Omental fat pad (tissue), 4 donors: ENCODE data around the gene BIN1. TPM values are rescaled to one million over a fixed set of nuclear protein-coding genes. Genes with fewer than 3 reads are reported as not detected.

Experiments used
- ATAC-seq: fragments of 150-250 bp; one replicate; pipeline ENCODE4 v1.9.1; 2016; ENCODE audit warnings: mild to moderate bottlenecking, moderate library complexity; ENCODE audit not compliant: low FRiP score
- DNase-seq: peaks from one replicate; pipeline ENCODE4 v3.0.0-alpha.2; 2019; ENCODE audit warnings: low spot score
- total RNA-seq, 4 donors: library from RNA; depleted of rRNA; stranded (reverse); fragments of >200 nt; gene quantifications; one replicate each; pipeline ENCODE4 v1.1.0, GENCODE V29; 2016
- TF ChIP-seq, protein P1 (sequence below), 3 donors: fragments of 450-650 bp; IDR thresholded peaks; one replicate each; pipeline ENCODE4 v1.5.1; 2016 to 2017; ENCODE audit warnings: antibody characterized with exemption in 3 of 3, mild to moderate bottlenecking in 3 of 3, moderate library complexity in 2 of 3

The BIN1 gene
- total RNA-seq, 4 donors from 2014 or later = 64.2 to 78.5 (median 73.2) TPM

DNA sequence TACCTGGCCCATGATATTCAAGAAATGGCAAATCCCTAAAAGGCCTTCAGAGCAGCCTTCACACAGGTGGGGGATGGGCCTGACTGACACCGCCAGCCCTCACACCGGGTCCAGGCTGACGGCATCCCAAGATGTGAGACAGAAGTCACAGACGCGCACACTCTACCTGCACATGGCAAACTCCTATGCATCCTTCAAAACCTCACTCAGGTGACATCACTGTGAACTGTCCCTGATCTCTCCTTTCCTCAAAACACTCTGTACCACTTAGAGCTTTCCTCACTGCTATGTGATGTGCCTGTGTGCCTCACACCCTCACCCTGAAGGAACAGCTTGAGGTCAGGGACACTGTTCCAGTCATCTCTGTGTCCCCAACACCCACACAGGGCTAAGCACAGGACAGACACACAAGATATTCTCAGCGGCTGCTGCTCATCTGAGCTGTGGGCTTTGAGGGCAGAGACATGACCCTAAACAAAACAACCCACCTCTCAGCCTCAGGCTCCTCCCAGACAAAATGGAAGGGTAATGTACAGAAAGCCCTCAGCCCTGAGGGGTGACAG, 27.5 kb downstream of the BIN1 start:
- DNase-seq (no peak), ATAC-seq (no peak)
- TF ChIP-seq, protein P1, sequence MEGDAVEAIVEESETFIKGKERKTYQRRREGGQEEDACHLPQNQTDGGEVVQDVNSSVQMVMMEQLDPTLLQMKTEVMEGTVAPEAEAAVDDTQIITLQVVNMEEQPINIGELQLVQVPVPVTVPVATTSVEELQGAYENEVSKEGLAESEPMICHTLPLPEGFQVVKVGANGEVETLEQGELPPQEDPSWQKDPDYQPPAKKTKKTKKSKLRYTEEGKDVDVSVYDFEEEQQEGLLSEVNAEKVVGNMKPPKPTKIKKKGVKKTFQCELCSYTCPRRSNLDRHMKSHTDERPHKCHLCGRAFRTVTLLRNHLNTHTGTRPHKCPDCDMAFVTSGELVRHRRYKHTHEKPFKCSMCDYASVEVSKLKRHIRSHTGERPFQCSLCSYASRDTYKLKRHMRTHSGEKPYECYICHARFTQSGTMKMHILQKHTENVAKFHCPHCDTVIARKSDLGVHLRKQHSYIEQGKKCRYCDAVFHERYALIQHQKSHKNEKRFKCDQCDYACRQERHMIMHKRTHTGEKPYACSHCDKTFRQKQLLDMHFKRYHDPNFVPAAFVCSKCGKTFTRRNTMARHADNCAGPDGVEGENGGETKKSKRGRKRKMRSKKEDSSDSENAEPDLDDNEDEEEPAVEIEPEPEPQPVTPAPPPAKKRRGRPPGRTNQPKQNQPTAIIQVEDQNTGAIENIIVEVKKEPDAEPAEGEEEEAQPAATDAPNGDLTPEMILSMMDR (IDR thresholded peaks at IDR 0.05) = no peak

DNA sequence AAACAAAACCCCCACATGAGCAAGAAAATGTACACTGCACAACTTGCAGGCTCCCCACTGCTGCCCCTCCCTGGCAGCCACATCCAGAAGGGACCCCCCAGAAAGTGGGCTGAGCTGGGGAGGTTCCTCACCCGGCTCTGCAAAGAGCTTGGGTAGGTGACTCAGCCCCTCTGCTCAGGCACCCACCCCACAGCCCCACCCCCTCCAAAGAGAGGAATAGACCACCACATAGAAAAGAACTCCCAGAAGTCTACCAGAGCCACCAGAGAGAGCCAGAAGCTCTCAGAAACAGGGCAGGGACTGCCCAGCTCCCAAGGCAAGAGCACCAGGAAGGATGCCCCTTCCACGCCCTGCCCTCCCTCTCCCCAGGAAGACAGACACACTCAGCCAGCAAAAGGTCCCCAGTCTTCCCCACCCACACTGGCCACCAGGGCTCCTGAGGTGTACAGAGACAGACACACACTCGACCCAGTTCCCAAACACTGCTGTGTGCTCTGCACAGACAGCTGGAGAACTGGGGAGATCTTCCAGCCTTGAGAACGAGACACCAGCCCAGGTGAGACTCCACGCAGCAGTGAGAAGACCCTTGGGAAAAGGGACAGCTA, 28.2 kb downstream of the BIN1 start:
- TF ChIP-seq, protein P1 (IDR thresholded peaks at IDR 0.05) = no peak
- ATAC-seq = no peak
- no peak for DNase-seq

DNA sequence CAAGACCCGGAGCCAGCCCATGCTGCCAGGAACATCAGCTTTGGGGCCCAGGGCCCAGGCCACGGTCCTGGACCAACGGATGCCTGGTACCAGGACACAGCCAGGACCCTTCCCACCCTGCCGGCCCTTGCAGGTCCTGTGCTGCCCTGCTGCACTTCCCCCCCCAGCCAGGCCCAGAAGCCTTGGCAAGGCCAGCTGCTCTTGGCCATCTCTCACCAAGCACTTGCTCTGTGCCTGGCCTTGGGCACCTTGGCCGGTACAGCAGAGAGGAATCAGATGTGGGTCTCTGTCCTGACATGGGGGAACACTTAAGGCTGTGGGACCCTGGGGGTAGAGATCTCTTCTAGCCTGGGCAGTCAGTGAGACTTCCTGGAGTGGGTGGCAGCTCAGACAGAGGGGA, 28.9 kb downstream of the BIN1 start:
- no peak for DNase-seq
- TF ChIP-seq, protein P1 (IDR thresholded peaks at IDR 0.05) = no peak
- no peak for ATAC-seq

DNA sequence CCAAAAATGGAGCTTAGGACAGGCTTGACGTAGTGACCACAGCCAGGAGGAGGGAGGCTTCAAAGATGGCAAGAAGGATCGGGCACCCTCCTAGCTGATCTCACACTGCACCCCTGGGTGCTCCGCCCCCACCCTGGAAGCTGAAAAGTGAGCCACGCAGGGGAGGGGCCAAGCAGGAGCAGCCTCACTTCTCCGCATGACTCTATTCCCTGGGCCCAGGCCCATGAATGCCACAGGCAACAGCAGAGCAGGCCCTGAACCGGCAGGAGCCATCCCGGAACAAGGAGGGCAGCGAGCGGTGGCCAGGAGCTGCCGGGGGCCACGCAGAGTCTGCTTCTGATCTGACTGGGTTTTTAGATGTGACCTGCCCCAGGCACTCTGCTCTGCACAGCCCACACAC, 30.0 kb downstream of the BIN1 start:
- TF ChIP-seq, protein P1 (IDR thresholded peaks at IDR 0.05) = no peak
- ATAC-seq (no peak), DNase-seq (no peak)

DNA sequence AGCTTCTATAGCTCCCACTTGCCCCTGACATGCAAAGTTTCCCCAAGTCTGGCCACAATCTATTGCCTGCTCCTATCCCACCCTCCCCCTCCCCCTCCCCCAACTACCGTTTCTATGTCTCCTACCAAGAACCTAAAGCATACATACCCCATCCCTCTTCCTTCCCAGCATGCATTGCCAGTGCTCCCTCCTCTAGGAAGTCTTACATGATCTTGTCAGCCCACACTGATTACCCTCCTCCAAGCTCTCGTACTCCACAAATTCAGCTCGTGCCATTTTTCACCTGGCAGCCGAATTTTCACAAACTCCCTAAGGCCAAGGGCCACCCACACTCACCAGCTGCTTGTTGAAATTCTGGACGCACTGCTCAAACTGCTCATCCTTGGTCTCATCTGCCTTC, 30.7 kb downstream of the BIN1 start:
- no peak for DNase-seq
- no peak for ATAC-seq
- TF ChIP-seq, protein P1 (IDR thresholded peaks at IDR 0.05) = no peak

DNA sequence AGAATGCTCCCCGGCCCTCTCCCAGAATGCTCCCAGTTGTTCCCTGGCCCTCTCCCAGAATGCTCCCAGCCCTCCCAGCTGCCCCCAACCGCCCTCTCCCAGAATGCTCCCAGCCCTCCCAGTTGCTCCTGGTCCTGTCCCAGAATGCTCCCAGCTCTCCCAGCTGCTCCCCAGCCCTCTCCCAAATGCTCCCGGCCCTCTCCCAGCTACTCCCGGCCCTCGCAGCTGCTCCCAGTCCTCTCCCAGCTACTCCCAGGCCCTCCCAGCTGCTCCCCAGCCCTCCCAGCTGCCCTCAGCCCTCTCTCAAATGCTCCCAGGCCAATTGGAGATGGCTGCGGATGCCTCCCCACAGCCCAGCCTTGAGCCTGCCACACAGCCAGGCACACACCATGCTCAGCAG, 31.1 kb downstream of the BIN1 start:
- ATAC-seq = no peak
- TF ChIP-seq, protein P1 (IDR thresholded peaks at IDR 0.05) = no peak
- no peak for DNase-seq

DNA sequence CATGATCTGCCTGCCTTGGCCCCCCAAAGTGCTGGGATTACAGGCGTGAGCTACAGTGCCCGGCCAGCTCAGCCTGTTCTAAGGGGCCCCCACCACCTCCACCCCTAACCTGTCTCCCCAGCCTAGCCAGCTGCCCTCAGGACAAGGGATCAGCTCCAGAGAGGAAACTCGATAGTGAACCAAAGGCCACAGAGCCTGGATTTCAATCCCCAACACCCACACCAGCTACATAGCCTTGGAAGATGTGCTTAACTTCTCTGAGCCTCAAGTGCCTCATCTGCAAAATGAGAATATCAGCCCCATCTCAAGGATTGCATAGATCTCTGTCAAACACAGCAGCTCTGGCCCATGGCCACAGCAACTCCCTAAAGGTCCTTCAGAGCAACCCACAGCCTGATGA, 32.0 kb downstream of the BIN1 start:
- TF ChIP-seq, protein P1 (IDR thresholded peaks at IDR 0.05) = no peak
- DNase-seq (no peak), ATAC-seq (no peak)
